ENCODE measurements around the gene TYRO3.

Gene TYRO3

GRCh38 chr15:41558400-41559238, at the start of gene TYRO3:
TSS of gene TYRO3 (plus strand) at chr15:41559212. CDS start at chr15:41559258, 46 bp downstream.
- peak within 1 kb of the TSS; percentile 44 for H3K4me3 ChIP-seq (ENCODE audit: low read depth, low read length)
- peak; percentile 46 for DNase-seq (ENCODE audit: low read depth)
- no peak for TF ChIP-seq CTCF (IDR thresholded peaks at IDR 0.05; ENCODE audit: insufficient read depth, low read depth, low read length, missing control alignments)

GRCh38 chr15:41510728-41511127, 48.3 kb upstream of the TYRO3 start:
- TF ChIP-seq CTCF (IDR thresholded peaks at IDR 0.05; ENCODE audit: insufficient read depth, low read depth, low read length, missing control alignments) = no peak
- DNase-seq (ENCODE audit: low read depth) = no peak

GRCh38 chr15:41511331-41511898, 47.6 kb upstream of the TYRO3 start:
- DNase-seq (ENCODE audit: low read depth) = no peak
- TF ChIP-seq CTCF (IDR thresholded peaks at IDR 0.05; ENCODE audit: insufficient read depth, low read depth, low read length, missing control alignments) = no peak
- H3K4me3 ChIP-seq (ENCODE audit: low read depth, low read length) = no peak overlapping the region; the same call in 1 of the 2 replicates

More at GRCh38 chr15:41510728-41511127, 48.3 kb upstream of the TYRO3 start:
- no peak overlapping the region for H3K4me3 ChIP-seq (ENCODE audit: low read depth, low read length)

GRCh38 chr15:41511899-41512369, 47.1 kb upstream of the TYRO3 start:
- DNase-seq (ENCODE audit: low read depth) = no peak
- no peak for TF ChIP-seq CTCF (IDR thresholded peaks at IDR 0.05; ENCODE audit: insufficient read depth, low read depth, low read length, missing control alignments)
- H3K4me3 ChIP-seq (ENCODE audit: low read depth, low read length) = no peak overlapping the region; the same call in none of the 2 replicates

- no peak overlapping the region for H3K4me3 ChIP-seq (ENCODE audit: low read depth, low read length)
- DNase-seq (ENCODE audit: low read depth) = no peak
- TF ChIP-seq CTCF (IDR thresholded peaks at IDR 0.05; ENCODE audit: insufficient read depth, low read depth, low read length, missing control alignments) = no peak
Observed at GRCh38 chr15:41512512-41512939, 46.5 kb upstream of the TYRO3 start.

- no peak for TF ChIP-seq CTCF (IDR thresholded peaks at IDR 0.05; ENCODE audit: insufficient read depth, low read depth, low read length, missing control alignments)
- DNase-seq (ENCODE audit: low read depth) = peak; percentile 44
- H3K4me3 ChIP-seq (ENCODE audit: low read depth, low read length) = no peak overlapping the region
Observed at GRCh38 chr15:41512940-41513505, 46.0 kb upstream of the TYRO3 start.

Measured in GM12865 (cell line).